ENCODE results near the gene POLD2. TPM values are rescaled to one million over a fixed set of nuclear protein-coding genes. Genes with fewer than 3 reads are reported as not detected.
A peak's percentile ranks its signal among the peaks of the same experiment; 100 is the strongest.

The POLD2 gene
- total RNA-seq, 2 experiments from 2014 or later = 287 to 296 TPM

DNA sequence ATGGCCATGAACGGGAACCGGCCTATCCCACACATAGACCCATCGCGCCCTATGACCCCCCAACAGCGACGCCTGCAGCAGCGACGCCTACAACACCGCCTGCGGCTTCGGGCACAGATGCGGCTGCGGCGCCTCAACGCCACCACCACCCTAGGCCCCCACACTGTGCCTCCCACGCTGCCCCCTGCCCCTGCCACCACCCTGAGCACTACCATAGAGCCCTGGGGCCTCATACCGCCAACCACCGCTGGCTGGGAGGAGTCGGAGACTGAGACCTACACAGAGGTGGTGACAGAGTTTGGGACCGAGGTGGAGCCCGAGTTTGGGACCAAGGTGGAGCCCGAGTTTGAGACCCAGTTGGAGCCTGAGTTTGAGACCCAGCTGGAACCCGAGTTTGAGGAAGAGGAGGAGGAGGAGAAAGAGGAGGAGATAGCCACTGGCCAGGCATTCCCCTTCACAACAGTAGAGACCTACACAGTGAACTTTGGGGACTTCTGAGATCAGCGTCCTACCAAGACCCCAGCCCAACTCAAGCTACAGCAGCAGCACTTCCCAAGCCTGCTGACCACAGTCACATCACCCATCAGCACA is 9.5 kb downstream of the POLD2 start:
- Mint-ChIP-seq H3K4me3 (no peak overlapping the region), H3K4me1 (no peaks in the 10 kb centered on the region), H3K27me3 (no peaks in the 10 kb centered on the region), H3K9me3 (no peaks in the 10 kb centered on the region), H3K27ac (no peak overlapping the region), H3K36me3 (peaks cover 30% of the 10 kb centered on the region)
- no peak for DNase-seq

DNA sequence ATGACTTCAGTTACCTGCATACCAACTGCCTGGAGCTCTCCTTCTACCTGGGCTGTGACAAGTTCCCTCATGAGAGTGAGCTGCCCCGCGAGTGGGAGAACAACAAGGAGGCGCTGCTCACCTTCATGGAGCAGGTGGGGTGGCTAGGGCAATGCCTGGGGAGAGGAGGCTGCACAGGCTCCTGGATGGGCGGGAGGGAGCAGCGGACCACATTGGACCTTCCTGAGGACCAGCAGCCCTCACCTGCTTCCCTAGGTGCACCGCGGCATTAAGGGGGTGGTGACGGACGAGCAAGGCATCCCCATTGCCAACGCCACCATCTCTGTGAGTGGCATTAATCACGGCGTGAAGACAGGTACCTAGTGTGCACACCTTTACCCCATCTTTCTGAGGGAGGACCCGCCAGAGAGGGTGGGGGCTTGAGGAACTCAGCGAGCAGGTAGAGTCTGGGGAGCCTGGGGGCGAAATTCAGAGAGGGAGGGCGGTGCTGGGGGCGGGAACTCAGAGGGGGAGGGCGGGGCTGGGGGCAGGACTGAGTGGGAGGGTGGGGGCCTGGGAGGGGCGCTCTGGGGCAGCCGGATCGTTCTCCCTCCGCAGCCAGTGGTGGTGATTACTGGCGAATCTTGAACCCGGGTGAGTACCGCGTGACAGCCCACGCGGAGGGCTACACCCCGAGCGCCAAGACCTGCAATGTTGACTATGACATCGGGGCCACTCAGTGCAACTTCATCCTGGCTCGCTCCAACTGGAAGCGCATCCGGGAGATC is 10.2 kb downstream of the POLD2 start:
- no peak for DNase-seq
- Mint-ChIP-seq H3K9me3 (no peaks in the 10 kb centered on the region), H3K27ac (no peak overlapping the region), H3K27me3 (no peaks in the 10 kb centered on the region), H3K36me3 (peaks cover 26% of the 10 kb centered on the region), H3K4me3 (no peak overlapping the region), H3K4me1 (no peaks in the 10 kb centered on the region)

DNA sequence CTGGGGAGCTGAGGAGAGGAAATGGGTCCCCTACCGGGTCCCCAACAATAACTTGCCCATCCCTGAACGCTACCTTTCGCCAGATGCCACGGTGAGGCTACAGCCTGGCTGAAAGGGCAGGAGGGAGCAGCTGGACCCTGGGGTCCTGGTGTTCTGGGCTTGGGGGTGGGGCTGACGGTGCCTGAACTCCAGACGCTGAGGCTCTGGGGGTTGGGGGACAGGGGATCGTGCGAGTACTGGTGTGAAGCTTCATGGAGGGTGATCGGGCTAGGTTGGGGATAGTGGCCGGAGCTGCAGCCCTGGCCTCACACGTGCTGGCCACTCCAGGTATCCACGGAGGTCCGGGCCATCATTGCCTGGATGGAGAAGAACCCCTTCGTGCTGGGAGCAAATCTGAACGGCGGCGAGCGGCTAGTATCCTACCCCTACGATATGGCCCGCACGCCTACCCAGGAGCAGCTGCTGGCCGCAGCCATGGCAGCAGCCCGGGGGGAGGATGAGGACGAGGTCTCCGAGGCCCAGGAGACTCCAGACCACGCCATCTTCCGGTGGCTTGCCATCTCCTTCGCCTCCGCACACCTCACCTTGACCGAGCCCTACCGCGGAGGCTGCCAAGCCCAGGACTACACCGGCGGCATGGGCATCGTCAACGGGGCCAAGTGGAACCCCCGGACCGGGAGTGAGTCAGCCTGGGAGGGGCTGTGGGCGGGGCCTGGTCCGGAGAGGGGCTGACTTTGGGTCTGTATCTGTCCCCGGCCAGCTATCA is 10.9 kb downstream of the POLD2 start:
- H3K9me3 Mint-ChIP-seq = no peaks in the 10 kb centered on the region
- H3K4me1 Mint-ChIP-seq = no peaks in the 10 kb centered on the region
- H3K36me3 Mint-ChIP-seq = peaks cover 22% of the 10 kb centered on the region
- no peaks in the 10 kb centered on the region for H3K27me3 Mint-ChIP-seq
- no peak for DNase-seq
- no peak overlapping the region for H3K27ac Mint-ChIP-seq
- no peak overlapping the region for H3K4me3 Mint-ChIP-seq

DNA sequence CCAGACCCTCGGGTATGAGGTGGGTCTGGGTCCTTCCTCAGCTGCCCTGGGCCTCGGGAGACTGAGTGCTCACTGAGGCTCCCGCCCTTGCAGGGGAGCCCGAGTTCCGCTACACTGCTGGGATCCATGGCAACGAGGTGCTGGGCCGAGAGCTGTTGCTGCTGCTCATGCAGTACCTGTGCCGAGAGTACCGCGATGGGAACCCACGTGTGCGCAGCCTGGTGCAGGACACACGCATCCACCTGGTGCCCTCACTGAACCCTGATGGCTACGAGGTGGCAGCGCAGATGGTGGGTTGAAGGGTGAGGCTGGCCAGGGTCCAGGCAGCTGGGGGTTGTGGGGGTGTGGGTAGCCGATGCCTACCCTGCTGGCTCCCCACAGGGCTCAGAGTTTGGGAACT is 11.6 kb downstream of the POLD2 start:
- Mint-ChIP-seq H3K4me3 (no peak overlapping the region), H3K36me3 (peaks cover 22% of the 10 kb centered on the region), H3K9me3 (no peaks in the 10 kb centered on the region), H3K4me1 (no peaks in the 10 kb centered on the region), H3K27me3 (no peaks in the 10 kb centered on the region), H3K27ac (no peak overlapping the region)
- DNase-seq = no peak

DNA sequence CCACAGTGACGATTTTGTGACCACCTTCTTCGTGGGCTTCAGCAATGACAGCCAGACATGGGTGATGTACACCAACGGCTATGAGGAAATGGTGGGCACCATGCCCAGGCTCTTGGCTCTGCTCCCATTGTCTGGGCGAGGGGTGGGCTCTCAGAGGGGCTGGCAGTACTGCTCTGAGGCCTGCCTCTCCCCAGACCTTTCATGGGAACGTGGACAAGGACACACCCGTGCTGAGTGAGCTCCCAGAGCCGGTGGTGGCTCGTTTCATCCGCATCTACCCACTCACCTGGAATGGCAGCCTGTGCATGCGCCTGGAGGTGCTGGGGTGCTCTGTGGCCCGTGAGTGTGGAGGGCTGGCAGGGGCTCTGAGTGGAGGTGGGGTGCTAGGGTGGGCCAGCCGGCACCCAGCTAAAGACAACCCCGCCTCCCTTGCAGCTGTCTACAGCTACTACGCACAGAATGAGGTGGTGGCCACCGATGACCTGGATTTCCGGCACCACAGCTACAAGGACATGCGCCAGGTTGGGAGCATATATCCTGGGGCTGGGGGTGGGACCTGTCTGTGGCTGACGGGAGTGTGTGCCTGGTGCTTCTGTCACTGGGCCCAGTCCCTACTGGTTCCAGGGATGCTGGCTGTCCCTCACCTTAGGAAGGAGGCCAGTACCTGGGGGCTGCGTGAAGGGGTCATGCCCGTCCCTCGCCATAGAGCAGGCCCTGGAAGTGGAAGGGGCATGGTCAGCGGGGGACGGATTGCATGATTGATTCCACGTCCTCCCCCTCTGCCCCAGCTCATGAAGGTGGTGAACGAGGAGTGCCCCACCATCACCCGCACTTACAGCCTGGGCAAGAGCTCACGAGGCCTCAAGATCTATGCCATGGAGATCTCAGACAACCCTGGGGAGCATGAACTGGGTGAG is 12.4 kb downstream of the POLD2 start:
- Mint-ChIP-seq H3K9me3 (no peaks in the 10 kb centered on the region), H3K27me3 (no peaks in the 10 kb centered on the region), H3K4me3 (no peak overlapping the region), H3K36me3 (peaks cover 25% of the 10 kb centered on the region), H3K4me1 (peaks cover 4% of the 10 kb centered on the region), H3K27ac (no peak overlapping the region)
- no peak for DNase-seq

DNA sequence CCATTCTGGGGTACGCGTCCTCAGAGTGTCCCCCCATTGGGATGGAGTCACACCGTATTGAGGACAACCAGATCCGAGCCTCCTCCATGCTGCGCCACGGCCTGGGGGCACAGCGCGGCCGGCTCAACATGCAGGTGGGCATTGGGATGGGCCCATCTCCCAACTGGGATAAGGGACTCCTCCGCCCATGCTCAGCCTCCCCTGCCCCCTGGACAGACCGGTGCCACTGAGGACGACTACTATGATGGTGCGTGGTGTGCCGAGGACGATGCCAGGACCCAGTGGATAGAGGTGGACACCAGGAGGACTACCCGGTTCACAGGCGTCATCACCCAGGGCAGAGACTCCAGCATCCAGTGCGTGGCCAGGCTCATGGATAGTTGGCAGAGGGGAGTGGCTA is 13.4 kb downstream of the POLD2 start:
- Mint-ChIP-seq H3K4me3 (no peak overlapping the region), H3K27ac (no peak overlapping the region), H3K9me3 (no peaks in the 10 kb centered on the region), H3K27me3 (no peaks in the 10 kb centered on the region), H3K36me3 (peaks cover 25% of the 10 kb centered on the region), H3K4me1 (peaks cover 13% of the 10 kb centered on the region)
- DNase-seq = no peak

DNA sequence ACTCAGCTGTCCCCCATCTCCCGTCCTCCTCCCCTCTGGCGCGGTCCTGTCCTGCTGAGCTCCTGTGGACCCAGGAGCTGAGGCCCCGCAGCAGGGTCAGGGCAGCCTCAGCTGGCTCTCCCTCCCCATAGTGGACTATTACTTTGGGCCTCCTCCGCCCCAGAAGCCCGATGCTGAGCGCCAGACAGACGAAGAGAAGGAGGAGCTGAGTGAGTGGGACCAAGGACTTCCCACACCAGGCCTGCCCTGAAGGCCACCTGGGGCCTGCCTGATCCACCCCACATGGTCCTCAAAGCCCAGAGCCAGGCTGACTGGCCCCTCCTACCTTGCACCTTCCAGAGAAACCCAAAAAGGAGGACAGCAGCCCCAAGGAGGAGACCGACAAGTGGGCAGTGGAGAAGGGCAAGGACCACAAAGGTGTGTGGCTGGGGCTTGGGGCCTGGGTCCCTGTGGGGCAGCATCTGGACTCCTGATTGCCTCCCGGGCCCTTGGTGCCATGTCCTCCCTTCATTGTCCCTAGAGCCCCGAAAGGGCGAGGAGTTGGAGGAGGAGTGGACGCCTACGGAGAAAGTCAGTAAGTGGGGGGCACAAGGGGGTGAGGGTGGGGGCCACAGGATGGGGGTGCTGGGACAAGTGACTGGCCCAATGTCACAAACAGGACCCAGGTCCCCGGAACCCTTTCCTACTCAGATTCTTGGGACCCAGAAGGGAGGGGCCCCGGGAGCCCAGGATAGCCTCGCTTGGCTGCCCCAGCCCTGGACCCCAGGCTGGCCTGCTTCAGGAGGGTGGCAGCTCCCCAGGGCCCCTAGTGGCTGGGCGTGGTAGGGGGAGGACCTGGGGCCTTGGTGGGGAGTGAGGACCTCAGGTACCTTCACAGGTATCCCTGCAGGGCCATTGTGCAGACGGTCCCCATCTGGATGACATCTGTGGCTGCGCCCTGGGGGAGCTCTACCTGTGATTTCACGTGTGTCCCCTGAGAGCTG is 14.3 kb downstream of the POLD2 start:
- peaks cover 13% of the 10 kb centered on the region for H3K4me1 Mint-ChIP-seq

DNA sequence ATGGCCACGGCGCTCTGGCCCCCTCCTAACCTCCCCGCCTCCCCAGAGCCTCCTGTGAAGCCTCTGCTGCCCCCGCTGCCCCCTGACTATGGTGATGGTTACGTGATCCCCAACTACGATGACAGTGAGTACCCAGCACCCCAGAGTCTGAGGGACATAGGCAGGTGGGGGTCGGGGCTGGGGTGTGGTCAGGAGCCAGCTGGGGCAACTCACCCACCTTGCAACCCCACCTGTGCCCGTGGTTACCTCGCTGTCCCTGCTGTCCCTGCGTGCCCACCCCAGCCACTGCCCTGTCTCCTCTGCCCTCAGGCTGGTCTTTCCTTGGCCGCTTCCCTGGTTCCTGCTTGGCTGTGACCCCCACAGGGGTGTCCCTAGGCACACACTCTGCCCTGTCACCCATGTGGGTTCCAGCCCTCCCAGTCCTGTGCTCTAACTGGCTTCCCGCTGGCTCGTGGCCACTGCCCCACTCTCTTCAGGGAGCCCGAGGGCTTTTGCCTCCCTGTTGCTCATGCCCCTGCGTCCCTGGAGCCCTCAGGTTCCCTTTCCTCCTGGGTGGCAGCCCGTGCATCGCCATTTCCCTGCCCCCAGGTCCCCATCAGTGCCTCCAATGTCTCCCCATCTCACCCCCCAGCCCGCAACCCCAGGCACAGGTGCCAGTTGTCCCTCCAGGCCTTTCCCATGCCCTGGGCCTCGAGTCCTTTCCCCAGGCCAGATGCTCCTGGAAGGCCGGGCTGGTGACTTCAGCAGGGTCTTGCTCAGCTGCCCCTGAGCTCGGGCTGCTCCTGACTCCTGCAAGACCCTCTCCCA is 15.2 kb downstream of the POLD2 start:
- no peak overlapping the region for H3K27ac Mint-ChIP-seq
- H3K27me3 Mint-ChIP-seq = no peaks in the 10 kb centered on the region
- no peak for DNase-seq
- peaks cover 17% of the 10 kb centered on the region for H3K36me3 Mint-ChIP-seq
- peaks cover 15% of the 10 kb centered on the region for H3K4me1 Mint-ChIP-seq
- no peak overlapping the region for H3K4me3 Mint-ChIP-seq
- H3K9me3 Mint-ChIP-seq = no peaks in the 10 kb centered on the region

More for the DNA sequence above, 14.3 kb downstream of the POLD2 start:
- DNase-seq = no peak
- no peaks in the 10 kb centered on the region for H3K27me3 Mint-ChIP-seq
- no peak overlapping the region for H3K27ac Mint-ChIP-seq
- no peak overlapping the region for H3K4me3 Mint-ChIP-seq
- no peaks in the 10 kb centered on the region for H3K9me3 Mint-ChIP-seq
- peaks cover 23% of the 10 kb centered on the region for H3K36me3 Mint-ChIP-seq

DNA sequence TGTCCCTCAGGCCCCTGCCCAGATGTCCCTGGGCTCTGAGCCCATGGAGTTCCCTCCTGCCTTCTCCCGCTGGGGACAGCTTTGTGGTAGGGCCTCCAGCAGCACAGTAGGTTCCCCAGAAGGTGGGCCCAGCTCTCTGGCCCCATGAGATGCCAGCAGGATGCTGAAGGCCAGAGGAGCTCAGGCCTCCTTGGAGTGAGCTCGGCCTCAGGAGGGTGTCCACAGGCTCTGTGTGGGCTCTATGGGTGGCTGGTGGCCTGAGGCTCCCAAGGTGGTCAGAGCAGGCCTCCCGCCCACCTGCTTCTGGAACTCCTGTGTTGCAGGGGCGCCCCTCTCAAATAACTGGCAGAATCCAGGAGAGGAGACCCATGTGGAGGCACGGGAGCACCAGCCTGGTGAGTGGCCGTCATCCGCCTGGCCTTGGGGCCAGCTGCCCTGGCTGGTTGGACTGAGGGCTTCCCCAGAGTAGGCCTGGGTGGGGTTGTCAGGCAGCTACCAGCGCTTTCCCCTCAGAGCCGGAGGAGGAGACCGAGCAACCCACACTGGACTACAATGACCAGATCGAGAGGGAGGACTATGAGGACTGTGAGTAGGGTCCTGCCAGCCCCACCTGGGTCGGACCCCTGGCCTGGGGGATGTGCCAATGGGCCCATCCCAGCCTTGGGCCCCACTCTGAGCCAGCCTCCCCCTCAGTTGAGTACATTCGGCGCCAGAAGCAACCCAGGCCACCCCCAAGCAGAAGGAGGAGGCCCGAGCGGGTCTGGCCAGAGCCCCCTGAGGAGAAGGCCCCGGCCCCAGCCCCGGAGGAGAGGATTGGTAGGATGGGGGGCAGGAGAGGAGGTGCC is 16.0 kb downstream of the POLD2 start:
- DNase-seq = no peak
- H3K4me3 Mint-ChIP-seq = no peak overlapping the region
- H3K27ac Mint-ChIP-seq = no peak overlapping the region
- peaks cover 8% of the 10 kb centered on the region for H3K36me3 Mint-ChIP-seq
- no peaks in the 10 kb centered on the region for H3K9me3 Mint-ChIP-seq
- H3K27me3 Mint-ChIP-seq = no peaks in the 10 kb centered on the region
- peaks cover 15% of the 10 kb centered on the region for H3K4me1 Mint-ChIP-seq

DNA sequence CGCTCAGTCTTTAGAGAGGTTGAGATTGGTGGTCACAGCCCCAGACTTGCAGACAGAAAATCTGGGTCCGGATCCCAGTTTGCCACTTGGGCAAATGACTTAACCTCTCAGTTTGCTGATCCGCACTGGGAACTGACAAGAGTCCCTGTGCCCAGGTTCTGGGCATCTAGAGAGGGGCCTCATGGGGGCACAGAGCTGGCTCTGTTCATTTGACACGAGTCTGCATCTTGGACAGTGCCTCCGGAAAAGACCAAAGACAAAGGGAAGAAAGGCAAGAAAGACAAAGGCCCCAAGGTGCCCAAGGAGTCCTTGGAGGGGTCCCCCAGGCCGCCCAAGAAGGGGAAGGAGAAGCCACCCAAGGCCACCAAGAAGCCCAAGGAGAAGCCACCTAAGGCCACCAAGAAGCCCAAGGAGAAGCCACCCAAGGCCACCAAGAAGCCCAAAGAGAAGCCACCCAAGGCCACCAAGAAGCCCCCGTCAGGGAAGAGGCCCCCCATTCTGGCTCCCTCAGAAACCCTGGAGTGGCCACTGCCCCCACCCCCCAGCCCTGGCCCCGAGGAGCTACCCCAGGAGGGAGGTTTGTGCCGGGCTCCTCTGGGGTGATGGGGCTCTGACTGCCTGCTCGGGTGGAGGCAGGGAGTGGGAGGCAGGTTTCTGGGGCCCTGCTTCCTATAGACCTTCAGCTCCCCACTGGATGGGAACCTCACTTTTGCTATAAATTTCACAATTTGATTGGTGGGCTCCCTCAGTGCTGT is 16.9 kb downstream of the POLD2 start:
- Mint-ChIP-seq H3K4me3 (peak overlapping the region; percentile 86), H3K9me3 (no peaks in the 10 kb centered on the region), H3K4me1 (peaks cover 15% of the 10 kb centered on the region), H3K36me3 (peaks cover 2% of the 10 kb centered on the region), H3K27ac (no peak overlapping the region), H3K27me3 (no peaks in the 10 kb centered on the region)
- DNase-seq = no peak

DNA sequence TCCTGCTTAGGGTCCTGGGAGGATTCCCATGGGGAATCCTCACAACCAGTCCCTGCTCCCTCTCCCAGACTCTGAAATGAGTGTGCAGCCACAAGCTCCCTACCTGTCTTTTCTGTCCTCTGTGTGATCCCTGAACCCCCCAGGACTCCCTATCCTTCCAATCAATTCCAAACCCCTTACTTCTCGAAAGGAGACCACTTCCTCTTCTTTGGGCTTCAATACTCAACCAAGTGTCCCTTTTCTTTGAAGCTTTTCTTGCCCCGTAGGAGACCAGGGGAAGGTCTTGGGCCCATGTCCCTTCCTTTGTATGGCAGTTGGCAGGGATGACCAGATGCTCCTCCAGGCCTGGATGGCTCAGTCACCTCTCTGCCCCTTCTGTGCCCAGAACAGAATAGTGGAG is 17.5 kb downstream of the POLD2 start:
- DNase-seq = no peak
- Mint-ChIP-seq H3K9me3 (no peaks in the 10 kb centered on the region), H3K27me3 (no peaks in the 10 kb centered on the region), H3K27ac (peak overlapping the region; percentile 35), H3K36me3 (peaks cover 2% of the 10 kb centered on the region), H3K4me1 (peaks cover 15% of the 10 kb centered on the region), H3K4me3 (peak overlapping the region; percentile 86)
